IPS-11a (cell line): ENCODE data around the gene ENPP3.

ENCODE experiments used
- H3K4me3 ChIP-seq: one replicate; pipeline ENCODE4 v1.5.1; 2013; ENCODE audit warnings: low read depth, low read length, control low read depth

ENPP3 gene

DNA sequence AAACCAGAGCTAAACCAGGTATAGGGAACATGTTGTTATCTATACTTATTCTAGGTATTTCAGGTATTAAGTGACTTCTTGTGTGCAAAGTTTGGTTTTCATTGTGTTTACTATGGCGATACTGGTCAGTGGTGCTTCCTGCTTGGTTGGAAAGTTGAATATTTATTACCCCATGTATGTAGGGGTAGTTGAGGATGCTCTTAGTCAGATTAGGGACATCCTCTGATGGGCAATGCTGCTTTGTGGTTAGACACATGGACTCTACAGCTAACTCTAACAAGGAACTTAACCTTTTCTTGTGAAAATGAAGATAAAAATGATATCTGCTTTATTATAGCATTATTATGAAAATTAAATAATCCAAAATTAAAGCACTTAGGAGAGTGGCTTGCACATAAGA is 126.6 kb downstream of the ENPP3 start:
- no peak overlapping the region for H3K4me3 ChIP-seq

DNA sequence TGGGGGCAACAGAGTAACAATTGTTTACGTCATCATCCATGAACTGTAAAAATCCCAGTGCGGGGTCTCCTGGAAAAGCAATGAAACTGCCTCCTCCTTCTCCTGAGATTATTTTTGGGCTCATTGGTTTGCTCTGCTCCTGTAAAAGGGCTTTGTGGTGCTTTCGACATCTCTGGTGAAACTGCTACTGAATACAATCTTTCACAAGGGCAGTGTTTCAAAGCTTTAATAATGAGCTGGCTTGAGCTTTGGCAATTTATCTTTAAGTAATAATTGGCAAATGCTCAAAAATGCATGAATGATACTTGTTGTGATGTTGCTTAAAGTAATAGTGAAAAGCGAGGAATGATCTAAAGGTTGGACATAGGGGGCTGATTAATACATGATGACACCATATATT is 127.2 kb downstream of the ENPP3 start:
- no peak overlapping the region for H3K4me3 ChIP-seq

DNA sequence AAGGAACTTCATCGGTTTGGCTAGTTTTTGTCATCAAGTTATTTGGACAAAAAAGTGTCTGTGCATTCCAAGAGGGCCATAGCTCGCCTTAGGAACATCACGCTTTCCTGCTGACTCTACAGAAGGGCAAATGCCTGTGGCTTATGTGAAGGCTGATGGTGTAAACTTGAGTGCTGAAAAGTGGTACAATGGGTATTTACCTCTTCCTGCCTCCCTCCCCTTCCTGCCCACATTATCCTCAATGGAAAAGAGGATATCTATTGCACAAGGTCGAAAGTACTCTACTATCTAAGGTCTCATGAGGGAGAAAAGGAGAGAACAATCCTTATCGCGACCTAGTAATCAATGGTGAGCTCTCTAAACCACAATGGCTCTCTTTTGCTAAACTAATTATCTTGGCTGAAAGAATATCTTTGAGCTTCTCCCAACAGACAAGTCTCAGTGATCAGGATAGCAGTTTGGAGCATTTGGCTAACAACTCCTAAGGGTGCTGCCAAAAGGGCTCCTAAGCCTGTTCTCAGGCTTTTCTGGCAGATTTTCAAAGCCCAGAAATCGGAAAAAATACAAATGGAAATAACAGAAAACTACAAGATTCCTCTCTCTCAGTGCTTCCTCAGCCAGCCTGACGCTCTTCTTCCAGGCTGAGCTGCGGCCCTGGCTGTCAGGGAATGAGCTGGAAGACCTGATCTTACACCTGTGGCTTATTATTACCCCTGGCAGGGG is 128.1 kb downstream of the ENPP3 start:
- H3K4me3 ChIP-seq = no peak overlapping the region

DNA sequence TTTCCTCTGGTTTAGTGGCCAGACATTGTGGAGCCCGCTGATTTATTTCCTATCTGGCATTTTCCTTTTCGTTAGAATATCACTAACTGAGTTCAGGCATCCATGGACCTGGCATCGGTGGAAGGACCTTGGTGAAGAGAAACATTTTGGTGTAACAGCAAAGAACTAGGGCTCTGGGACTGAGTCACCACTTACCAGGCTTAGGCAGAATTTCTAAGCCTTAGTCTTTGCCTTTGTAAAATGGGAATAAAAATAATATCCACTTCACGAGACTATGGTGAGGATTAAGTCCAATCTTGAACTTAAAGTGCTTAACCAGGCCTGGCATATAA is 128.7 kb downstream of the ENPP3 start:
- no peak overlapping the region for H3K4me3 ChIP-seq

DNA sequence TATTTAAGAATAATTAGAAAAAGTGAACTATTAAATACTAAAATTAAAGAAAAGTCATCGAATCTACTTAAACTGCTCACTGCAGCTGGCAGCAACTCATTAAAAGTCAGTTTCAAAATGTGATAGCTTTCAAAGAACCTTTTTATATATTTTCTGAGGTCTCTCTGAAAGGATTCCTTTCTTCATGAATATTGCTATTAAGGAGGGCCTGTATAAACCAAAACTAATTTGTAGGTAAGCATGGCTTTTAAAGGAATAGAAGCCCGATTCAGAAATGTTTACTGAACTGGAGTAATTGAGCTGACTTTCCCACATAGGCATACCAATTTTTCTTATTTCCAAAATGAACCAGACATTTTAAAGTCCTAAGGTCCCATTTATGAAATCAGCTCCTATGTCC is 129.5 kb downstream of the ENPP3 start:
- no peak overlapping the region for H3K4me3 ChIP-seq

DNA sequence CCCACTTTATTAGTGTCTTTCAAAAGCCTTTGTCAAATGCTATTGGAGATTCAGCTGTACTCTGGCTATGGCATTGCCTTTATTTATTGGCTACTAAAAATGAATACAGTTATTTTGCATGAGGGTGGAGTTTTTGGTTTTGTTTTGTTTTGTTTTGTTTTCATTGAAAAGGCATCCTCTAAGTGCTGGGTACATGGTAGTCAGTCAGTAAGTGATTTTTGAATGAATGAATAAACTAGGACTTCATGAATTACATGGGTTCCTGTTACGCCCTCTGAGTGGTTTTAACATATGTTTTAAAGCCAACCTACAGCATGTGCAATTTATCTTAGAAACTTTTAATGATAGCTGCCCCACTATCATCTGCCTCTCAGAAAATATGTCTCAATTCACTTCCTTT is 131.9 kb downstream of the ENPP3 start:
- H3K4me3 ChIP-seq = no peak overlapping the region

DNA sequence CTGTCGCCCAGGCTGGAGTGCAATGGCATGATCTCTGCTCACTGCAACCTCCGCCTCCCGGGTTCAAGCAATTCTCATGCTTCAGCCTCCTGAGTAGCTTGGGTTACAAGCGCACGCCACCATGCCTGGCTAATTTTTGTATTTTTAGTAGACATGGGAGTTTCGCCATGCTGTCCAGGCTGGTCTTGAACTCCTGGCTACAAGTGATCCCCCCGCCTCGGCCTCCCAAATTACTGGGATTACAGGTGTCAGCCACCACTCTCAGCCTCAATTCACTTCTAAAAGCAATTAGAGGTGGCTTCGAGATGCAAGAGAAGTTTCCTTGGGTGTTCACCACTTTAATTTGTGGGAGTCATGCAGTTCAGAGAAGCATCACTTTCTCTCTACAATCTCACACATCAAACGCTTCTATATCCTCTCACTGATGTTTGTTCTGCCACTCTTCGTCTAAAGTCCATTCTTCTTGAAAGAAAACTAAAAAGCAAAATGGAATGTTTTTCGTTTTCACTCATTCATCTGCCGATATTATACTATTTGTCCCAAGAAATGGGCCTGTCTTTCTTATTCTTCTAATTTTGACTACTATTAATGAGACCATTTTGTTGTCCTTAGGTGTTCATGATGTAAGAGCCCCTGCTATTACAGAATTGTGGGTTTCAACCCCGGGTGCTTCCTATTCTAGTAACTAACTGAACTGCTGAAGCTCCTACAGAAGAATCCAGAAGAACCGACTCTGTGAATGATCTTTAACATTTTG is 132.5 kb downstream of the ENPP3 start:
- no peak overlapping the region for H3K4me3 ChIP-seq

DNA sequence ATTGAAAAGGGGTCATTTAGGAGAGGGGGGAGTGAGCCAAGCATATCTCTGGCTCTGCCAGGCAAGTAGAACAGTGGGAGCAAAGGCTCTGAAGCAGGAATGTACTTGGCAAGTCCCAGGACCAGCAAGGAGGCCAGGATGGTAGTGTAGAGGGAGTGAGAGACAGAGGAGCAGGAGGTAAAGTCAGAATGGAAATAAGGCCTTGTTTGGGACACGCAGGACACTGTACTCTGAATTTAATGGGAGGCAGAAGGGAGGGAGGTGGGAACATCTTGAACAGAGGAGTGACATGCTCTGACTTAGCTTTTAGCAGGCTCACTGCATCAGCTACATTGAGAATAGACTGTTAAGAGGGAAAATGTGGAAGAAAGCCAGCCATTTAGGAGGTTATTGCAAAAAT is 133.7 kb downstream of the ENPP3 start:
- no peak overlapping the region for H3K4me3 ChIP-seq

DNA sequence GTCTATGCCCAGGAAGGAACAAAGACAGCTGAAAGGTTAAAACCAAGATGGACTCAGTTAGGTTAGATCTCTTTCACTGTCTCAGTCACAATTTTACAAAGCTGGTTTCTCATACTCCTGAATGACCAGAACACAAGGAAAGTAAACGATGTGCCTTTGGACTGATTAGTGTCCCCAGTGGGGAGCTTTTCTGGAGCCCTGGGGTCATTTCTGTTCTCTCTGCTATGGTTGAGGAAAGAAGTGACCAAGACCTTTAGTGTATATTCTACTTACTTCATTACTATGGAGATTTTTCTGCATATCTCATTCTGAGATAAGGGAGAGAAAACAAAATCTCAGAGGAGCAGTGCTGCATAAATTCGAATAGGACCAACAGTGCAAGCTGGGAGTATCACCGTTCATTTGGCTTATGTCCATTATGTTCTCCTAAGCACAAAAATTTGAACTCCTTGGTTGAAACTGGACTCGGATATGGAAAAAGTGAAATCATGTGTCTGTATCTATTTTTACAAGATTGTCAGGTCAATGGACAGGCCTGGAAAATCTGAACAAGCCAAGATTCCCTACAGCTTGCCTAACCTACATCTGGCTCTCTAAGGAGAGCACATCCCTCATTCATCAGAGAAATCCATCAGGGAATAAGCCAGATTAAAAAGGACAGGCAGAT is 136.3 kb downstream of the ENPP3 start:
- H3K4me3 ChIP-seq = no peak overlapping the region

DNA sequence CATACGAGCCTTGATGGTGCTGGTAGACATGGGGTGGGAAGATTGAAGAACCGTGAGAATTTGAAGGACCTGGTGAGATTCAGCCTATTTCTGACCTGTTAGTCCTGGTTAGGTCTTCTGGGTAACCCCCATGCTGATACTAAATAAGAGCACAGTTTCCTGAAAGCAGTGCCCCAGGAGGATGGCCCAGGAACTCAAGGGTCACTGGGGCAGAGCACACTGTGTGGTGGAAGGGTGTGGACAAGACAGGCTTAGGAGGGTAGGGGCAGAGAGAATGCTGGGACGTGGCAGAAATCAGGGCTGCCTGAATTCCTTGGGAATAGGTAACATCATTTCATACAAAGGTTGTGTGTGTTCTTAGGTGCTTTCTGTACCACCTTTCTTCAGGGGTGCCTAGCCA is 138.8 kb downstream of the ENPP3 start:
- no peak overlapping the region for H3K4me3 ChIP-seq

DNA sequence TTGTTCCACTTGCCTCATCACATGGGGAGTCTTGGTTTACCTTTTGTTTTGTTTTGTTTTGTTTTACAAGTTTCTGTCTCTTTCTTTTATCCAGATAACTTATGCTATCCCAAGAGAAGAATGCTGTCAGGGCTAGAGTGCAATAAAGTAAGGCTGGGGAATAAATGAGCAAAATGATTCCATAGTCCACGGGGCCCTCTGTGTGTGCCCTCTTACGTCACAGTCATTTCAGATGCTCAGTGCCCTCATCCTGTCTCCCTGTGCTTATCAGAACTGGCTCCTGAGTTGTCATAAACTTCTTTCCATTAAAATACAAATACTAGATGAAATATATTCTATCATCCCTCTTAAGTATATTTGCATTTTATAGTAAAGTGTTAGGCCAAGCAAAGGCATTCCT is 139.9 kb downstream of the ENPP3 start:
- H3K4me3 ChIP-seq = no peak overlapping the region

DNA sequence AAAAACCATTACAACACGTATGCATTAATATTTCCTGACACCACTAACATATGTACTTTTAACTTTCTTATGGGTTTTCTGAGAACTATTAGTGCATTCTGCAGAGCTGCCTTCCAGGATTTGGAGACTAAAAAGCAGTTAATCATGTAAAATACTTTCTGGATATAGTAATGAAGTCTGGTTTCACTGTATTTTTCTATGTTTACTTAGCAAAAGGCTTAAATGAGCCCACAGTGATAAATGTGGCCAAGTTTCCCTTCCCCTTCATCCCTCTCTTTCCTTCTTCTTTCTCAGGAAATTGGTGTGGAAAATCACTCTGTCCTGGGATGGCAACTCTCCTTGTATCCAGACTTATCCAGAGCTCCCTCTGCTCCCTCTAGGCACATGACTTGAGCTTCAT is 141.1 kb downstream of the ENPP3 start:
- H3K4me3 ChIP-seq = no peak overlapping the region

DNA sequence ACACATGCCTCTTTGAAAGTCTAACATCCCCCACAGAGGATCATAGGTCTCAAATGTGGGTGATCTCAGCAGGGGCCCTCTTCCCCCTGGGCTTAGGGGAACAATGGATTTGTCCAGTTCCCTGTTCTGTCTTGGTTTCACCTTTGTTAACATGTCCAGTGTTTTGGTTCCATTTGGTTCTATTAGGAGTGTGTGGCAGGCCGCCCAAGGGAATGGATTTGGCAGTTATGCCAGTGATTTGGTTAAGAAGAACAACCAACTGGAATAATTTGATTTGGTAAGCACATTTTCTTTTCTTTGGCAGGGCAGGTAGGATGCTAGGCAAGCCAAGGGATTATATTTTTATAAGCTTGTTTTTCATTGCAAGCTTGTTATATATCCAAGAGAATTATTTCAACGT is 142.2 kb downstream of the ENPP3 start:
- H3K4me3 ChIP-seq = no peak overlapping the region

DNA sequence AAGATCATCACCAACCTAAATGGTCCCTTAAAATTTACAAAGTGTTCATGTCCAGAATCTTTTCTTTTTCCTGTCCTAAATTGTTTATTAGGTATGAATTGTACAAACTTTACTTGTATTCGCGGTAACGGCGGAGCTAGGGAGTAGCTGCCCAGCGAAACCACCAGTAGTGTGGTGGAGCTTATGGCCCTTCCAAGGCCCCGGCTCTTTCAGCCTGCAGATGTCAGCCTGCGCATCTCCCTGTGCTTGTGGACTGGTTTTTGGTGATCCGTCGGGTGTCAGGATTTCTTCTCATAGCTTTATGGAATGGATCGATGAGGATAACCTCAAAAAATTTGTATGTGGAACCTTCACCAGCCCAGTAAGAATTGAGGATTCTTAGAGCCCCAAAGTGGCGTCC is 143.5 kb downstream of the ENPP3 start:
- no peak overlapping the region for H3K4me3 ChIP-seq

DNA sequence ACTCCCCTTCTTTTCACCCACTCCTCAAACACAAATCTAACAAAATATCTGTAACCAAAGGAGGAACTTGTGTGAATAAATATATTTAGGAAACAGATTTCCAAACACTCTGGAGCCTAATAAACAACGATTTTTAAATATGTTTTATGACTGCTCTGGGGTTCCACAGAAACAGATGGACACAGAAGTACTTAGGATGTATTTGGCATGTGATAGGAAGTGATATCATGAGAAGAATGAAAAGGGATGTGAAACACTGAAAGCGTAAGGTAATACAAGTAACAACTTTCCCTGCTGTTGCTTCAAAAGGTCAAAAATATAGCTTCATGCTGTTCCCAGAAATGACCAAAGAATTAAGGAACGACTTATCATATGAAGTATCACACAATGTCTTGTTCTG is 144.6 kb downstream of the ENPP3 start:
- H3K4me3 ChIP-seq = no peak overlapping the region

DNA sequence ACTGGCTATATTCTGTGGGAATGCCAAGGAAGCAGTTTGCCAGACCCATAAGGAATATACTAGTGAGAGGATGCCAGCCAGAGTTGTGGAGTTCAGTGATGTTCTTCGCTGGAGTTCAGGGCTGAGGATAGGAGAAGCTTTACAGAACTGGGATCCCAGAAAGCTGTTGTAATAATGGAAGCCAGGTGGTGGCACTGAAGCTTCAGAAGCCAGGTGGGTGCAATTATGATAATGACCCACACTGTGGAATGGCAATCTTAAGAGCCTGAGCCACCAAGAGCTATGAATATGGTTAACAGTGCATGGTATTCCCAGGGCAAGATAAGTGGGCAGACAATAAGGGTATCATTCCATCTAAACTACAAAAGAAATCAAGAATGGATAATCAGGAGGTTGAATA is 145.7 kb downstream of the ENPP3 start:
- no peak overlapping the region for H3K4me3 ChIP-seq

DNA sequence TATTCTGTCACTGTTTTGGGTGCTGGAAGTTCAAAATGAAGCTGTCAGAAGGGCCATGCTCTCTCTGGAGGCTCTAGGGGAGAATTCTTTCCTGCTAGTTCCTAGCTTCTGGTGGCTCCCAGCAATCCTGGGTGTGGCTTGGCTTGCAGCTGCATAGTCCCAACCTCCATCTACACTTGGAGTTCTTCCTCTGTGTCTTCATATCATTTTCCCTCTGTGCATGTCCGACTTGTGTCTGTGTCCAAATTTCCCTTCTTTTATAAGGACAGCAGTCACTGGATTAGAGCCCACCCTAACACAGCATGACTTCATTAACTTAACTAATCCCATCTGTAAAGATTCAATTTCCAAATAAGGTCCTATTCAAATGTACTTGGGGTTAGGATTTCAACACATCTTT is 147.5 kb downstream of the ENPP3 start:
- no peak overlapping the region for H3K4me3 ChIP-seq

DNA sequence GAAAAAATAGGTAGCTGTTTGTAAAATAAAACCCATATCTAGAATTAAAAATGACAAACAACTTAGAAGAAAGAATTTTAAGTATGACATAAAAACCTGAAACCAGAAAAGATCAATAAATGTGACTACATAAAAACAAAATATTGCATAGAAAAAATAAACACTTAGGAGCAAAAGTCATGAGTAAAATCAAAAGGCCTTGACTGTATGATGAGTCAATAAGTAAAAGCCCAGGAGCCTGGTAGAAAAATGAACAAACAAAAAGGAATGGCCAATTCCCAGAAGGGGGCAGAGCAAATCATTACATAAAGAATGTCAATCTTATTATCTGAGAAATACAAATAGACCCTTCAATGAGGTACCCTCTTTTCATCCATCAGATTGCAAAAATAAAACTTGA is 150.0 kb downstream of the ENPP3 start:
- H3K4me3 ChIP-seq = no peak overlapping the region

DNA sequence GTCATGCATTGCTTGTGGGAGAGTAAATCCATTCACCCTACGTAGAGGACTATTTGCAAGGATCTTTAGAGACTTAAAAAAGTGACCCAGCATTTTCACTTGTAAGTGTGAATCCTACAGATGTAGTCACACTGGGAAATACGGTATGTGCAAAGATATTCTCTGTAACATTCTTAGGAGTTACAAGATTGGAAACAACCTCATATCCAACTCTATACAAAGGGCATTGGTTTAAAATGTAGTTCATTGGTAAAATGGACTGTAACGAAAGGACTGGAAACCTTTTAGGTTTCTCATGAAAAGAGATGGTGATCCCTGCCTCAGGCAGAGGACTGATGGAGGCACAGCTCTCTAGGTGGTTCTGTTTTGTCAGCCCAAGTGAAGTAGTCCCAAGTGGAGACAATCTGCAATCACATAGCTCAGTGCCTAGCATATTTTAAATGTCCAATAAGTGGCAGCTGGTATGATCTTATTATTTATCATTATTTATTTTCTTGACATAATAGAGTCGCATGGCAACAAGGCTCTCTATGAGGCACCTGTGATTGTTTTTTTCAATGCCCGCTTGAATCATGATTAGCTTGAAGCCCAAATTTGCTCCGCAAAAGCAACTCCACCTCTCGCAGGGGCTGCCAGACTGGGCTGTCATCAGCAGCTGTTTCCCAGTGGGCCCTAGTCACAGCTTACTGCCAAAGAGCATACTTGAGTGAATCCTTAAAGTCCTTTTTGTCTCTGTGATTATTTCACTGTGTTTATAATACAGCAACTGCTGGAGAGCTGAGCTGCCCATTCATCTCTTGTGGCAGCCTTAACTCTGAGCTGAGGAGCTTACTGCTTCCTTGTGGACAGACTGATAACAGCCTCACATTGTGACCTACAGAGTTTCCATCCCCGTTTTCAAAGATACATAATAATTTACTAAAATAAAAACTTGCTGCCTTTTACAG is 150.9 kb downstream of the ENPP3 start:
- H3K4me3 ChIP-seq = no peak overlapping the region

DNA sequence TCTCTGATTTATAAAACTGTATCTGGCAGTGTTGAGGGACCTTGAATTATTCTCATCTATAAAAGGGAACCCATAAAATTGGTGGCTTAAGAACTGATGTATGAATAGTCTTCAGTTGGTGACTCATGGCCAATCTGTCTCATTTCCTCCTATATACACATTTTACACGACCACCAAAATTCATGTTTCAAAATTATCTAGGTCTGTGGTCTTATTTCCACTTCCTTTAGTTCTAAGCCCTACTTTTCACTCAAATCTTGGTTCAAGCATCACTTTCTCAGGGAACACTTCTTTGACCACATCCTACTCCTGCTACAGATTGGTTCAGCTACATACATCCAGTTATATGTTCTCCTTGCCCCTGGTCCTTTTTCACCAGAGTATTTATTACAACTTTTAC is 152.1 kb downstream of the ENPP3 start:
- no peak overlapping the region for H3K4me3 ChIP-seq

DNA sequence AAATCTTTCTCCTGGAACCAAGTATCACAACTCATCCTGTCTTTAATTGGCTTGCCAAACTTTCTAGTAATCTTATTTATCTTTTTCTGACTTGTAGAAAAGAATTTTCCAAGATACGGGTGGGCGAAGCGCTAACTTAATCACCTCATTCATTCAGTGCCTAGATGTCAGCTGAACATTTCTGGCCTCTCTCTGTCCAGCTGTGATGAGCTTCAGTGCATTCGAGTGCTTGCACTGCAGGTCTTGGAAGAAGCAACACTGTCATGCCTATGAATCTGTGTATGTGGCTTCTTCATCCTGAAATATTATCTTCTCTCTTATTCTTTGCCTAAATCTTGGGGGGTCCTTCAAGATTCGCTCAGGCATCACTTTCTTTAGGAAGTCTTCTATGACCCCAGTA is 154.4 kb downstream of the ENPP3 start:
- no peak overlapping the region for H3K4me3 ChIP-seq
